Natural killer cell (primary cell): ENCODE measurements around the gene OOSP4A. TPM values are rescaled to one million over a fixed set of nuclear protein-coding genes. Genes with fewer than 3 reads are reported as not detected.

Experiments used
- ATAC-seq, 3 donors: fragments of 150-1000 bp in 2 of 3; fragments of 200-7000 bp in 1 of 3; cut with Tn5 transposase; 1 replicate in 1 of 3; 2 replicates in 2 of 3; pipeline ENCODE4 v1.10.0; 2021; ENCODE audit warnings: mild to moderate bottlenecking in 2 of 3, moderate library complexity in 2 of 3
- DNase-seq, 2 donors: peaks; one replicate each; pipeline versions ENCODE4 v3.0.0 to v3.0.0-alpha.2; 2013 to 2021; ENCODE audit warnings: mixed read lengths in 1 of 2
- H3K27ac ChIP-seq: one replicate; pipeline ENCODE4 v1.5.1; 2013; ENCODE audit warnings: mild to moderate bottlenecking, low read length
- H3K27me3 ChIP-seq: one replicate; pipeline ENCODE4 v1.6.1; 2013; ENCODE audit warnings: low read length; ENCODE audit not compliant: control insufficient read depth, insufficient read depth
- H3K36me3 ChIP-seq: one replicate; pipeline ENCODE4 v1.6.1; 2013; ENCODE audit warnings: low read length; ENCODE audit not compliant: control insufficient read depth, insufficient read depth
- H3K4me1 ChIP-seq: one replicate; pipeline ENCODE4 v1.6.1; 2013; ENCODE audit warnings: low read length; ENCODE audit not compliant: control insufficient read depth, insufficient read depth
- H3K4me3 ChIP-seq: one replicate; pipeline ENCODE4 v1.5.1; 2013; ENCODE audit warnings: low read length
- H3K9me3 ChIP-seq: one replicate; pipeline ENCODE4 v1.6.1; 2013; ENCODE audit warnings: low read length; ENCODE audit not compliant: control insufficient read depth, insufficient read depth
- H3K27ac Mint-ChIP-seq, 2 donors: one replicate each; pipeline ENCODE4 v1.8.0; 2022; ENCODE audit warnings: mild to moderate bottlenecking in 2 of 2, mixed read lengths in 2 of 2, moderate library complexity in 1 of 2
- H3K27me3 Mint-ChIP-seq, 2 donors: one replicate each; pipeline ENCODE4 v1.8.0; 2022; ENCODE audit warnings: low read depth in 2 of 2, mixed read lengths in 2 of 2
- H3K36me3 Mint-ChIP-seq: one replicate; pipeline ENCODE4 v1.8.0; 2022; ENCODE audit warnings: mixed read lengths
- H3K4me1 Mint-ChIP-seq, 2 donors: one replicate each; pipeline ENCODE4 v1.8.0; 2022; ENCODE audit warnings: mixed read lengths in 2 of 2
- H3K4me3 Mint-ChIP-seq: one replicate; pipeline ENCODE4 v1.8.0; 2022; ENCODE audit warnings: mild to moderate bottlenecking, moderate library complexity, mixed read lengths
- H3K9me3 Mint-ChIP-seq, 2 donors: one replicate each; pipeline ENCODE4 v1.8.0; 2022; ENCODE audit warnings: mixed read lengths in 2 of 2
- WGBS: methylation state at CpG from one replicate; pipeline ENCODE4 v1.1.7; 2013; ENCODE audit warnings: missing lambda C conversion rate; ENCODE audit not compliant: insufficient coverage; 5-methylcytosine and 5-hydroxymethylcytosine counted together
- intact Hi-C: fragments of 100-400 bp; cut with micrococcal nuclease; formaldehyde crosslinking; loops from one replicate; pipeline ENCODE4 v1.14.2; 2022
- total RNA-seq, 4 donors: library from RNA; stranded (reverse); fragments of 120-200 nt in 1 of 4; gene quantifications; one replicate each; pipeline versions ENCODE4 v1.2.3 to v1.2.4, GENCODE V29; 2013 to 2022
- TF ChIP-seq, protein P1 (sequence below): fragments of 200-600 bp; IDR thresholded peaks from one replicate; pipeline ENCODE4 v1.8.0; 2022; ENCODE audit warnings: antibody characterized with exemption

The OOSP4A gene
- total RNA-seq, 3 donors from 2014 or later (not counting 1 experiment from before 2014, with no cell fraction given): not detected

DNA sequence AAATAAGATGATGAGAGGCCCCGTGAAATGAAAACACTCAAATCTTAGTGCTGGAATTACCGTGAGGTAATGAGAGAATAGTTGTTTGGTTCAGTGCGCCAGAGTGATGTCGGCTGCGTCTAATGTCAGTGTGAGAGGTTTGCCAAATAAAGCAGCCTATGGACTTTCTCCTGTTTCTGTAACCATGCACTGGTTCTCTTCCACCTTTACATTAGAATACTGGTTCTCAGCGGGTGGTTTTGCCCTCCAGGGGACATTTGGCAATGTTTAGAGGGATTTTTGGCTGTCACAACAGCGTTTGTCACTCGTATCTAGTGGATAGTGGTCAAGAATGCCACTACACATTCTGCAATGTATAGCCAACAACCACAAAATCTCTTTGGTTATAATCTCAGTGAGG is 54.2 kb downstream of the OOSP4A start:
- Mint-ChIP-seq H3K9me3 (peaks cover 0 to 2% of the 10 kb centered on the region in 2 donors), H3K27me3 (peaks cover 3 to 7% of the 10 kb centered on the region in 2 donors), H3K36me3 (no peaks in the 10 kb centered on the region), H3K4me1 (no peaks in the 10 kb centered on the region), H3K27ac (no peak overlapping the region), H3K4me3 (no peak overlapping the region)
- TF ChIP-seq, protein P1, sequence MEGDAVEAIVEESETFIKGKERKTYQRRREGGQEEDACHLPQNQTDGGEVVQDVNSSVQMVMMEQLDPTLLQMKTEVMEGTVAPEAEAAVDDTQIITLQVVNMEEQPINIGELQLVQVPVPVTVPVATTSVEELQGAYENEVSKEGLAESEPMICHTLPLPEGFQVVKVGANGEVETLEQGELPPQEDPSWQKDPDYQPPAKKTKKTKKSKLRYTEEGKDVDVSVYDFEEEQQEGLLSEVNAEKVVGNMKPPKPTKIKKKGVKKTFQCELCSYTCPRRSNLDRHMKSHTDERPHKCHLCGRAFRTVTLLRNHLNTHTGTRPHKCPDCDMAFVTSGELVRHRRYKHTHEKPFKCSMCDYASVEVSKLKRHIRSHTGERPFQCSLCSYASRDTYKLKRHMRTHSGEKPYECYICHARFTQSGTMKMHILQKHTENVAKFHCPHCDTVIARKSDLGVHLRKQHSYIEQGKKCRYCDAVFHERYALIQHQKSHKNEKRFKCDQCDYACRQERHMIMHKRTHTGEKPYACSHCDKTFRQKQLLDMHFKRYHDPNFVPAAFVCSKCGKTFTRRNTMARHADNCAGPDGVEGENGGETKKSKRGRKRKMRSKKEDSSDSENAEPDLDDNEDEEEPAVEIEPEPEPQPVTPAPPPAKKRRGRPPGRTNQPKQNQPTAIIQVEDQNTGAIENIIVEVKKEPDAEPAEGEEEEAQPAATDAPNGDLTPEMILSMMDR: no peak
- intact Hi-C loops: no loop called here
- Histone ChIP-seq H3K36me3 (no peaks in the 10 kb centered on the region), H3K4me3 (no peak overlapping the region), H3K27me3 (no peaks in the 10 kb centered on the region), H3K9me3 (no peaks in the 10 kb centered on the region), H3K27ac (no peak overlapping the region), H3K4me1 (no peaks in the 10 kb centered on the region)
- 86% methylated on average over 8 of the region's 8 CpGs for WGBS
- peak in 1 of 3 donors; percentile 48 for ATAC-seq
- DNase-seq: no peak

Other genes starting within 250 kb of the OOSP4A start
- 10 to 100 TPM in 2 of 3 donors, 1 to 10 TPM in 1; 6.8 to 19.1 (median 17.0) TPM for gene STX3, start 208.7 kb upstream of the OOSP4A start, total RNA-seq
- gene MRPL16, start 153.3 kb upstream of the OOSP4A start, total RNA-seq: 10 to 100 TPM; 34.9 to 38.0 (median 37.5) TPM
- not detected for gene CBLIF, start 118.5 kb upstream of the OOSP4A start, total RNA-seq
- gene TCN1, start 97.5 kb upstream of the OOSP4A start, total RNA-seq: 10 to 100 TPM in 1 of 3 donors, under 1 TPM in 1, not detected in 1; 0.50 to 30.8 TPM
- gene OOSP3, start 85.3 kb upstream of the OOSP4A start, total RNA-seq: not detected
- gene OOSP1, start 25.6 kb upstream of the OOSP4A start, total RNA-seq: under 1 TPM in 1 of 3 donors, not detected in 2; 0.48 TPM
- not detected for gene OOSP4B, start 53.1 kb downstream of the OOSP4A start, total RNA-seq
- gene OOSP2, start 76.4 kb downstream of the OOSP4A start, total RNA-seq: not detected
- 10 to 100 TPM in 1 of 3 donors, 1 to 10 TPM in 1, not detected in 1; 1.4 to 62.9 TPM for gene MS4A3, start 92.6 kb downstream of the OOSP4A start, total RNA-seq
- gene MS4A2, start 124.6 kb downstream of the OOSP4A start, total RNA-seq: 10 to 100 TPM in 1 of 3 donors, 1 to 10 TPM in 1, not detected in 1; 4.1 to 40.3 TPM
- gene MS4A6A, start 219.1 kb downstream of the OOSP4A start, total RNA-seq: 10 to 100 TPM in 2 of 3 donors, 1 to 10 TPM in 1; 1.8 to 27.2 (median 11.8) TPM